HepG2 (cell line): Measurements from ENCODE around the gene UNKL. TPM values are rescaled to one million over a fixed set of nuclear protein-coding genes. Genes with fewer than 3 reads are reported as not detected.

ENCODE experiments used
- ATAC-seq: fragments of 200-7000 bp; cut with Tn5 transposase; 3 replicates; pipeline ENCODE4 v1.9.1; 2020; ENCODE audit warnings: mild to moderate bottlenecking, moderate library complexity
- Bru-seq: library from RNA; stranded (reverse); fragments of 400-500 nt; gene quantifications from one replicate; lab custom pipeline; 2021; lab: Mats Ljungman, UMichigan
- BruChase-seq, 2 experiments: library from RNA; stranded (reverse); fragments of 400-500 nt; gene quantifications; one replicate each; lab custom pipeline; 2021; lab: Mats Ljungman, UMichigan
- BruUV-seq: library from RNA; stranded (reverse); fragments of 400-500 nt; replicated peaks from 2 replicates; lab custom pipeline; 2021; lab: Mats Ljungman, UMichigan
- CTCF ChIA-PET: fragments of 300-600 bp; formaldehyde crosslinking; extraction: SDS; loops from one replicate; lab custom pipeline; 2021; ENCODE audit warnings: low total read pairs, inconsistent platforms, low intra/inter-chr PET ratio; lab: Yijun Ruan, JAX
- POLR2A ChIA-PET: fragments of 350-600 bp; sonication (Branson Sonifier 250); formaldehyde crosslinking; loops from one replicate; lab custom pipeline; 2020; ENCODE audit warnings: antibody characterized with exemption, inconsistent platforms; lab: Yijun Ruan, JAX
- DNase-seq: peaks from one replicate; pipeline ENCODE4 v3.0.0-alpha.2; 2015; ENCODE audit warnings: low spot score
- FAIRE-seq: peaks from 3 replicates; lab custom pipeline; 2011; peaks lifted over from hg19 to GRCh38; lab: Jason Lieb, UNC
- H2AFZ ChIP-seq: one replicate; pipeline ENCODE4 v1.6.1; 2011; ENCODE audit warnings: low read length, inconsistent platforms
- H3K27ac ChIP-seq: fragments of 300-600 bp; 3 replicates; pipeline ENCODE4 v1.8.0; 2011; ENCODE audit warnings: mixed run types, mild to moderate bottlenecking, mixed read lengths, low read length, inconsistent platforms; ENCODE audit not compliant: insufficient read depth; ENCODE audit errors: extremely low read length
- H3K27me3 ChIP-seq, 2 experiments: fragments of 200-600 bp in 1 of 2; 2 replicates in 1 of 2; 3 replicates in 1 of 2; pipeline versions ENCODE4 v1.6.0 to v1.8.0; 2011; ENCODE audit warnings: low read length in 2 of 2, mild to moderate bottlenecking in 2 of 2, moderate library complexity in 2 of 2, inconsistent platforms in 1 of 2; ENCODE audit not compliant: insufficient read depth in 2 of 2, control insufficient read depth in 1 of 2
- H3K36me3 ChIP-seq, 2 experiments: fragments of 200-600 bp in 1 of 2; replicated peaks in 1 of 2; 2 replicates in 1 of 2; 3 replicates in 1 of 2; pipeline versions ENCODE4 v1.5.1 to v1.8.0; 2011; ENCODE audit warnings: low read length in 2 of 2, inconsistent platforms in 1 of 2; ENCODE audit not compliant: insufficient read depth in 2 of 2, control insufficient read depth in 1 of 2
- H3K4me1 ChIP-seq: 2 replicates; pipeline ENCODE4 v1.5.1; 2012; ENCODE audit warnings: low read length, inconsistent platforms; ENCODE audit not compliant: insufficient read depth
- H3K4me2 ChIP-seq: 2 replicates; pipeline ENCODE4 v1.6.0; 2011; ENCODE audit warnings: low read depth, low read length, inconsistent platforms
- H3K4me3 ChIP-seq, 3 experiments: fragments of 200-600 bp in 1 of 3; sonication (generic), shearing (Covaris generic) in 1 of 3; replicated peaks in 1 of 3; 2 replicates each; pipeline ENCODE4 v1.5.1; 2011 to 2016; ENCODE audit warnings: low read length in 3 of 3, inconsistent platforms in 2 of 3, low read depth in 2 of 3, mild to moderate bottlenecking in 2 of 3, control low read depth in 1 of 3, mixed read lengths in 1 of 3; ENCODE audit not compliant: insufficient read depth in 1 of 3
- H3K79me2 ChIP-seq: one replicate; pipeline ENCODE4 v1.6.1; 2011; ENCODE audit warnings: low read length, inconsistent platforms; ENCODE audit not compliant: insufficient read depth
- H3K9ac ChIP-seq: 2 replicates; pipeline ENCODE4 v1.6.0; 2011; ENCODE audit warnings: mild to moderate bottlenecking, low read depth, low read length, inconsistent platforms; ENCODE audit not compliant: insufficient read depth
- H3K9me3 ChIP-seq: 2 replicates; pipeline ENCODE4 v1.5.1; 2012; ENCODE audit warnings: mild to moderate bottlenecking, low read length
- H4K20me1 ChIP-seq: 2 replicates; pipeline ENCODE4 v1.6.0; 2011; ENCODE audit warnings: inconsistent platforms, mild to moderate bottlenecking, low read length, moderate library complexity; ENCODE audit not compliant: insufficient read depth
- ARHGAP35 ChIP-seq: sonication (generic); formaldehyde crosslinking; IDR thresholded peaks from 2 replicates; pipeline ENCODE4 v1.9.0; 2022; ENCODE audit warnings: mild to moderate bottlenecking, inconsistent platforms, moderate library complexity, missing genetic modification reagents, borderline replicate concordance
- ATRX ChIP-seq: sonication (generic); formaldehyde crosslinking; IDR thresholded peaks from 2 replicates; pipeline ENCODE4 v1.4.0; 2020; ENCODE audit warnings: missing genetic modification reagents, borderline replicate concordance
- DNMT1 ChIP-seq: sonication (generic); formaldehyde crosslinking; IDR thresholded peaks from 2 replicates; pipeline ENCODE4 v1.5.1; 2020; ENCODE audit warnings: mild to moderate bottlenecking, missing genetic modification reagents
- FIP1L1 ChIP-seq: fragments of 200-400 bp; formaldehyde crosslinking; IDR thresholded peaks from 2 replicates; pipeline ENCODE4 v1.6.1; 2018; ENCODE audit warnings: low read depth, mild to moderate bottlenecking, low read length, moderate library complexity, borderline replicate concordance; ENCODE audit not compliant: insufficient read depth
- HNF4A ChIP-seq: sonication (generic); formaldehyde crosslinking; IDR thresholded peaks from 2 replicates; pipeline ENCODE4 v1.4.0; 2020; ENCODE audit warnings: missing genetic modification reagents
- NCOR1 ChIP-seq: fragments of 200-600 bp; sonication (generic); IDR thresholded peaks from 2 replicates; pipeline ENCODE4 v1.7.0; 2017; ENCODE audit warnings: antibody characterized with exemption, low read length, borderline replicate concordance
- PHF8 ChIP-seq: sonication (generic); formaldehyde crosslinking; IDR thresholded peaks from 2 replicates; pipeline ENCODE4 v1.5.0; 2020; ENCODE audit warnings: missing genetic modification reagents
- PTBP1 ChIP-seq: fragments of 200-400 bp; formaldehyde crosslinking; IDR thresholded peaks from 2 replicates; pipeline ENCODE4 v1.6.1; 2018; ENCODE audit warnings: low read length, low read depth; ENCODE audit not compliant: poor library complexity, severe bottlenecking
- RCOR2 ChIP-seq: IDR thresholded peaks from 2 replicates; pipeline ENCODE4 v1.6.1; 2016; ENCODE audit warnings: missing biosample characterization, missing genetic modification reagents
- TEAD2 ChIP-seq: sonication (generic); formaldehyde crosslinking; IDR thresholded peaks from 2 replicates; pipeline ENCODE4 v1.9.0; 2021; ENCODE audit warnings: missing genetic modification reagents
- TMF1 ChIP-seq: sonication (generic); formaldehyde crosslinking; IDR thresholded peaks from 2 replicates; pipeline ENCODE4 v1.8.1; 2022; ENCODE audit warnings: low read depth, missing genetic modification reagents
- TP53 ChIP-seq: sonication (generic); formaldehyde crosslinking; conservative IDR thresholded peaks from 2 replicates; pipeline ENCODE4 v1.4.0; 2020; ENCODE audit warnings: missing genetic modification reagents
- ZBTB7A ChIP-seq: sonication (generic); formaldehyde crosslinking; IDR thresholded peaks from 2 replicates; pipeline ENCODE4 v1.8.0; 2022; ENCODE audit warnings: mild to moderate bottlenecking, missing genetic modification reagents
- ZNF253 ChIP-seq: sonication (generic); formaldehyde crosslinking; IDR thresholded peaks from 2 replicates; pipeline ENCODE4 v1.8.0; 2022; ENCODE audit warnings: mild to moderate bottlenecking, missing genetic modification reagents, borderline replicate concordance
- ZNF432 ChIP-seq: sonication (generic); formaldehyde crosslinking; IDR thresholded peaks from 2 replicates; pipeline ENCODE4 v1.5.0; 2020; ENCODE audit warnings: missing genetic modification reagents, mild to moderate bottlenecking, borderline replicate concordance
- ZNF652 ChIP-seq: IDR thresholded peaks from 2 replicates; pipeline ENCODE4 v1.6.1; 2016; ENCODE audit warnings: low read depth, borderline replicate concordance
- ZNF788 ChIP-seq: sonication (generic); formaldehyde crosslinking; IDR thresholded peaks from 2 replicates; pipeline ENCODE4 v1.5.0; 2020; ENCODE audit warnings: mild to moderate bottlenecking, missing genetic modification reagents, borderline replicate concordance
- ZSCAN30 ChIP-seq: sonication (generic); formaldehyde crosslinking; IDR thresholded peaks from 2 replicates; pipeline ENCODE4 v1.5.0; 2020; ENCODE audit warnings: mild to moderate bottlenecking, missing genetic modification reagents
- WGBS: methylation state at CpG from one replicate; pipeline ENCODE4 v1.1.6; 2017; ENCODE audit warnings: low lambda C conversion rate; 5-methylcytosine and 5-hydroxymethylcytosine counted together
- in situ Hi-C: cut with HindIII; loops from 2 replicates; pipeline ENCODE4 v1.10.0; 2017; ENCODE audit warnings: low pct_unique_long_range_greater_than_20kb; ENCODE audit not compliant: extremely low pct_ligation_motif_present
- intact Hi-C: fragments of 100-400 bp; cut with micrococcal nuclease; formaldehyde crosslinking; loops from one replicate; pipeline ENCODE4 v1.10.0; 2022; ENCODE audit not compliant: unreplicated experiment
- long read RNA-seq, 2 experiments: library from RNA in 1 of 2; library from polyadenylated mRNA in 1 of 2; stranded (forward) in 1 of 2; unstranded in 1 of 2; transcript quantifications; one replicate each; pipeline ENCODE4 v2.0.0, GENCODE V29; 2019 to 2022
- polyA minus RNA-seq, 3 experiments: library from RNA; depleted of rRNA, polyadenylated mRNA; stranded (reverse); fragments of >200 nt; gene quantifications; 2 replicates each; pipeline ENCODE4 v1.2.3, GENCODE V29; 2011; ENCODE audit warnings: low replicate concordance in 1 of 3
- polyA plus RNA-seq, 8 experiments: library from polyadenylated mRNA; depleted of rRNA in 3 of 8; stranded (reverse) in 7 of 8; unstranded in 1 of 8; fragments of >200 nt; fragmentation: Illumina TruSeq in 4 of 8; extraction: Trizol in 4 of 8; gene quantifications; 2 replicates each; pipeline versions ENCODE4 v1.2.1 to v1.2.3, GENCODE V29; 2011 to 2016; ENCODE audit warnings: low read depth in 4 of 8, missing spikeins in 1 of 8, mixed read lengths in 1 of 8; ENCODE audit not compliant: insufficient read depth in 1 of 8
- total RNA-seq, 5 experiments: library from RNA; depleted of rRNA; stranded (reverse); fragments of >200 nt; fragmentation: Illumina TruSeq; extraction: Trizol; gene quantifications; 2 replicates each; pipeline ENCODE4 v1.2.3, GENCODE V29; 2016; ENCODE audit warnings: low read depth in 1 of 5

The UNKL gene
- 11.0 and 17.6 TPM in 2 replicates for total RNA-seq (2016; rRNA removed; fragmentation: Illumina TruSeq; extraction: Trizol)
- total RNA-seq (2016; cell fraction: cytosol; rRNA removed; fragmentation: Illumina TruSeq; extraction: Trizol; ENCODE audit: low read depth): 5.5 and 6.6 TPM in 2 replicates
- total RNA-seq (2016; cell fraction: insoluble cytoplasmic fraction; rRNA removed; fragmentation: Illumina TruSeq; extraction: Trizol): 10.1 and 16.6 TPM in 2 replicates
- 9.9 and 10.4 TPM in 2 replicates for total RNA-seq (2016; cell fraction: membrane; rRNA removed; fragmentation: Illumina TruSeq; extraction: Trizol)
- 12.2 and 16.5 TPM in 2 replicates for total RNA-seq (2016; cell fraction: nucleus; rRNA removed; fragmentation: Illumina TruSeq; extraction: Trizol)
- 10.4 and 13.4 TPM in 2 replicates for polyA plus RNA-seq (2011; rRNA removed)
- polyA plus RNA-seq (2011; cell fraction: cytosol; rRNA removed): 3.3 and 4.7 TPM in 2 replicates
- 75.3 and 105 TPM in 2 replicates for polyA plus RNA-seq (2011; cell fraction: nucleus; rRNA removed)
- polyA plus RNA-seq (2012): 7.2 and 11.6 TPM in 2 replicates
- 2.4 and 4.0 TPM in 2 replicates for polyA plus RNA-seq (2016; cell fraction: cytosol; fragmentation: Illumina TruSeq; extraction: Trizol; ENCODE audit: low read depth)
- polyA plus RNA-seq (2016; cell fraction: insoluble cytoplasmic fraction; fragmentation: Illumina TruSeq; extraction: Trizol; ENCODE audit: low read depth): 11.7 and 13.2 TPM in 2 replicates
- polyA plus RNA-seq (2016; cell fraction: membrane; fragmentation: Illumina TruSeq; extraction: Trizol; ENCODE audit: low read depth): 4.2 and 6.8 TPM in 2 replicates
- 48.5 and 55.0 TPM in 2 replicates for polyA plus RNA-seq (2016; cell fraction: nucleus; fragmentation: Illumina TruSeq; extraction: Trizol; ENCODE audit: insufficient read depth, low read depth)
- 14.8 and 18.0 TPM in 2 replicates for polyA minus RNA-seq (2011; rRNA and poly(A)+ RNA removed; ENCODE audit: low replicate concordance)
- 7.9 and 12.6 TPM in 2 replicates for polyA minus RNA-seq (2011; cell fraction: cytosol; rRNA and poly(A)+ RNA removed)
- 9.3 and 22.1 TPM in 2 replicates for polyA minus RNA-seq (2011; cell fraction: nucleus; rRNA and poly(A)+ RNA removed)
- Bru-seq, nascent RNA: percentile 47 among the genes with signal in this experiment
- BruChase-seq, experiment 1, labeled RNA remaining after a 6-hour chase: percentile 55 among the genes with signal in this experiment
- percentile 54 among the genes with signal in this experiment for BruChase-seq, experiment 2, labeled RNA remaining after a 2-hour chase
- long read RNA-seq, experiment 1, partial matches to known transcripts: 0 of 7 reads
- long read RNA-seq, experiment 1, other reads (novel, unspliced or antisense): 7 of 7 reads
- long read RNA-seq, experiment 2, partial matches to known transcripts: 3 of 17 reads
- long read RNA-seq, experiment 2, other reads (novel, unspliced or antisense): 13 of 17 reads

GRCh38 chr16:1414532-1415260 is at the start of gene UNKL:
Gene UNKL (minus strand): TSS chr16:1414704. CDS start chr16:1414691, 13 bp downstream.
- no TSS peak for BruUV-seq
- H3K9ac ChIP-seq: peak within 1 kb of the TSS; percentile 82
- TF ChIP-seq NCOR1 (peak; percentile 47; the same call in 1 of the 2 replicates), TEAD2 (CRISPR knock-in tag) (no peak), ZNF652 (CRISPR knock-in tag) (no peak), ZNF788 (CRISPR knock-in tag) (no peak), ZBTB7A (CRISPR knock-in tag) (no peak), PTBP1 (no peak), ZNF253 (CRISPR knock-in tag) (no peak), PHF8 (CRISPR knock-in tag) (no peak; the same call in 1 of the 2 replicates), RCOR2 (CRISPR knock-in tag) (no peak), ZSCAN30 (CRISPR knock-in tag) (no peak), TP53 (CRISPR knock-in tag) (no peak), FIP1L1 (no peak), HNF4A (CRISPR knock-in tag) (peak; percentile 42), DNMT1 (CRISPR knock-in tag) (no peak), TMF1 (no peak), ARHGAP35 (CRISPR knock-in tag) (no peak), ZNF432 (CRISPR knock-in tag) (no peak), ATRX (CRISPR knock-in tag) (no peak)

More at GRCh38 chr16:1414532-1415260, at the start of gene UNKL:
- in situ Hi-C loops (no loop called here), intact Hi-C loops (no loop called here)
- Histone ChIP-seq H2AFZ (peak within 1 kb of the TSS; percentile 54), H3K4me3 (peak within 1 kb of the TSS; percentile 79 to 98 (median 96)), H3K36me3 (no peaks in the 10 kb centered on the region; a peak in 2 of 5 replicates), H3K27me3 (no peaks in the 10 kb centered on the region; a peak in 1 of 5 replicates), H3K79me2 (peaks cover 7% of the 10 kb centered on the region), H3K4me1 (peaks cover 34% of the 10 kb centered on the region), H3K4me2 (peak within 1 kb of the TSS; percentile 75), H4K20me1 (no peaks in the 10 kb centered on the region), H3K27ac (peak within 1 kb of the TSS; percentile 82), H3K9me3 (no peaks in the 10 kb centered on the region)
- CTCF ChIA-PET: interaction anchor here (1.5 kb wide), 1 partner anchor 76 kb away, joined by 4 read pairs; no protein-coding TSS in a partner anchor
- POLR2A ChIA-PET: interaction anchor here (0.9 kb wide), 1 partner anchor 21 kb away, joined by 3 read pairs; no protein-coding TSS in a partner anchor
- 0% methylated on average over 6 of the region's 72 CpGs for WGBS
- FAIRE-seq (no peak), ATAC-seq (peak; percentile 76), DNase-seq (peak; percentile 77)
